K562 (cell line): ENCODE measurements around the gene RBM20. TPM values are rescaled to one million over a fixed set of nuclear protein-coding genes. Genes with fewer than 3 reads are reported as not detected.

Experiments
- ATAC-seq: fragments of 200-7000 bp; cut with Tn5 transposase; 3 replicates; pipeline ENCODE4 v1.9.1; 2020; ENCODE audit warnings: moderate library complexity
- BruUV-seq: library from RNA; stranded (reverse); fragments of 400-500 nt; replicated peaks from 2 replicates; lab custom pipeline; 2021; lab: Mats Ljungman, UMichigan
- CTCF ChIA-PET: fragments of 300-600 bp; formaldehyde crosslinking; extraction: SDS; loops from one replicate; lab custom pipeline; 2021; ENCODE audit warnings: low intra/inter-chr PET ratio; lab: Yijun Ruan, JAX
- POLR2A ChIA-PET: fragments of 300-600, 350-650 bp; sonication (Branson Sonifier 250); formaldehyde crosslinking; extraction: SDS; loops from one replicate; lab custom pipeline; 2021; ENCODE audit warnings: antibody characterized with exemption, inconsistent platforms; lab: Yijun Ruan, JAX
- DNase-seq, 4 experiments: peaks; one replicate each; pipeline versions ENCODE4 v3.0.0 to v3.0.0-alpha.2; 2011 to 2018; ENCODE audit warnings: low spot score in 3 of 4, mixed read lengths in 3 of 4; ENCODE audit errors: extremely low read depth in 1 of 4
- FAIRE-seq: peaks from 2 replicates; lab custom pipeline; 2011; peaks lifted over from hg19 to GRCh38; lab: Jason Lieb, UNC
- H2AFZ ChIP-seq: 2 replicates; pipeline ENCODE4 v1.6.0; 2011; ENCODE audit warnings: low read depth, low read length, control low read depth, inconsistent platforms
- H3K27ac ChIP-seq: fragments of 200-600 bp; 3 replicates; pipeline ENCODE4 v1.8.0; 2011; ENCODE audit warnings: low read depth, mild to moderate bottlenecking, control low read depth, inconsistent platforms, low read length, moderate library complexity, mixed read lengths; ENCODE audit errors: extremely low read depth
- H3K27me3 ChIP-seq, 2 experiments: fragments of 300-600 bp in 1 of 2; 2 replicates in 1 of 2; 3 replicates in 1 of 2; pipeline versions ENCODE4 v1.6.0 to v1.8.0; 2011; ENCODE audit warnings: inconsistent platforms in 2 of 2, low read length in 2 of 2, mild to moderate bottlenecking in 1 of 2, mixed read lengths in 1 of 2, moderate library complexity in 1 of 2; ENCODE audit not compliant: control insufficient read depth in 2 of 2, insufficient read depth in 2 of 2
- H3K36me3 ChIP-seq: fragments of 300-600 bp; 3 replicates; pipeline ENCODE4 v1.8.0; 2011; ENCODE audit warnings: mild to moderate bottlenecking, low read length, inconsistent platforms; ENCODE audit not compliant: control insufficient read depth, insufficient read depth
- H3K4me1 ChIP-seq, 2 experiments: fragments of 200-600 bp in 1 of 2; replicated peaks in 1 of 2; 2 replicates in 1 of 2; 3 replicates in 1 of 2; pipeline versions ENCODE4 v1.5.1 to v1.8.0; 2011; ENCODE audit warnings: inconsistent platforms in 2 of 2, low read length in 2 of 2, mild to moderate bottlenecking in 1 of 2, mixed read lengths in 1 of 2, moderate library complexity in 1 of 2; ENCODE audit not compliant: control insufficient read depth in 2 of 2, insufficient read depth in 2 of 2
- H3K4me2 ChIP-seq: 2 replicates; pipeline ENCODE4 v1.6.1; 2011; ENCODE audit warnings: low read length, control low read depth, inconsistent platforms, mixed read lengths; ENCODE audit not compliant: insufficient read depth
- H3K4me3 ChIP-seq: fragments of 200-600 bp; sonication (generic), shearing (Covaris generic); 2 replicates; pipeline ENCODE4 v1.5.1; 2016; ENCODE audit warnings: control low read depth, inconsistent platforms
- H3K79me2 ChIP-seq: fragments of 200-600 bp; 3 replicates; pipeline ENCODE4 v1.8.0; 2011; ENCODE audit warnings: low read length, inconsistent platforms; ENCODE audit not compliant: control insufficient read depth, insufficient read depth
- H3K9ac ChIP-seq, 2 experiments: 2 replicates each; pipeline versions ENCODE4 v1.6.0 to v1.6.1; 2011; ENCODE audit warnings: low read depth in 2 of 2, low read length in 2 of 2, control low read depth in 1 of 2, inconsistent platforms in 1 of 2, mild to moderate bottlenecking in 1 of 2, mixed read lengths in 1 of 2; ENCODE audit not compliant: insufficient read depth in 1 of 2
- H3K9me1 ChIP-seq: one replicate; pipeline ENCODE4 v1.6.0; 2011; ENCODE audit warnings: inconsistent platforms, mild to moderate bottlenecking, low read length, moderate library complexity; ENCODE audit not compliant: control insufficient read depth, insufficient read depth
- H3K9me3 ChIP-seq: replicated peaks from 2 replicates; pipeline ENCODE4 v1.5.1; 2011; ENCODE audit warnings: low read depth, low read length, inconsistent platforms; ENCODE audit not compliant: control insufficient read depth, insufficient read depth
- H4K20me1 ChIP-seq: replicated peaks from 2 replicates; pipeline ENCODE4 v1.6.1; 2011; ENCODE audit warnings: low read length, inconsistent platforms, mixed read lengths; ENCODE audit not compliant: control insufficient read depth, insufficient read depth
- E2F6 ChIP-seq, 2 experiments: IDR thresholded peaks; 2 replicates each; pipeline ENCODE4 v1.6.1; 2011; ENCODE audit warnings: borderline replicate concordance in 1 of 2, control low read depth in 1 of 2, low read depth in 1 of 2, low read length in 1 of 2, mild to moderate bottlenecking in 1 of 2, mixed read lengths in 1 of 2, moderate library complexity in 1 of 2; ENCODE audit not compliant: insufficient read depth in 1 of 2, insufficient read length in 1 of 2, poor library complexity in 1 of 2, severe bottlenecking in 1 of 2; ENCODE audit errors: extremely low read depth in 1 of 2
- EP400 ChIP-seq: fragments of 450-650 bp; IDR thresholded peaks from 2 replicates; pipeline ENCODE4 v1.6.1; 2017; ENCODE audit warnings: antibody characterized with exemption, mild to moderate bottlenecking, moderate library complexity
- HDAC8 ChIP-seq: fragments of 450-650 bp; IDR thresholded peaks from 2 replicates; pipeline ENCODE4 v1.6.1; 2016; ENCODE audit warnings: mild to moderate bottlenecking, missing genetic modification characterization, moderate library complexity, missing compliant biosample characterization
- HEY1 ChIP-seq: fragments of 250-450 bp; sonication (Bioruptor Pico); IDR thresholded peaks from 2 replicates; pipeline ENCODE4 v1.5.0; 2020; ENCODE audit warnings: mild to moderate bottlenecking, moderate library complexity, borderline replicate concordance
- LARP7 ChIP-seq: fragments of 450-650 bp; IDR thresholded peaks from 2 replicates; pipeline ENCODE4 v1.6.1; 2016
- PHTF2 ChIP-seq: fragments of 250-450 bp; sonication (Bioruptor Pico); IDR thresholded peaks from 2 replicates; pipeline ENCODE4 v1.5.0; 2021; ENCODE audit warnings: mild to moderate bottlenecking
- SIN3A ChIP-seq, 2 experiments: fragments of 150-350 bp in 1 of 2; IDR thresholded peaks; 2 replicates each; pipeline ENCODE4 v1.6.1; 2011 to 2016; ENCODE audit warnings: borderline replicate concordance in 2 of 2, low read depth in 2 of 2, low read length in 2 of 2, mild to moderate bottlenecking in 2 of 2, moderate library complexity in 2 of 2; ENCODE audit not compliant: control insufficient read depth in 1 of 2
- SNRNP70 ChIP-seq: fragments of 200-400 bp; formaldehyde crosslinking; optimal IDR thresholded peaks from 2 replicates; pipeline ENCODE3; 2017; ENCODE audit warnings: low read depth, low read length
- XRCC4 ChIP-seq: IDR thresholded peaks from one replicate; pipeline ENCODE4 v1.6.1; 2011; ENCODE audit not compliant: insufficient read depth, insufficient read length; ENCODE audit errors: extremely low read depth
- ZNF274 ChIP-seq: IDR thresholded peaks from 2 replicates; pipeline ENCODE4 v1.6.1; 2011; ENCODE audit warnings: low read depth, mild to moderate bottlenecking, low read length, moderate library complexity, borderline replicate concordance
- WGBS: fragments of 100-300 bp; shearing (Covaris generic); methylation state at CpG from one replicate; pipeline ENCODE4 v1.1.6; 2016; ENCODE audit warnings: low coverage, mixed read lengths; ENCODE audit not compliant: insufficient coverage; ENCODE audit errors: missing lambda C conversion rate; 5-methylcytosine and 5-hydroxymethylcytosine counted together
- in situ Hi-C: fragments of 300-500 bp; cut with MboI; formaldehyde crosslinking; loops from 4 replicates; pipeline ENCODE4 v1.15.0; 2018; ENCODE audit warnings: inconsistent platforms, mixed read lengths
- intact Hi-C: fragments of 100-400 bp; cut with micrococcal nuclease; formaldehyde crosslinking; loops from 2 replicates; pipeline ENCODE4 v1.14.2; 2022
- polyA plus RNA-seq, 8 experiments: library from polyadenylated mRNA; depleted of rRNA in 4 of 8; stranded (reverse) in 5 of 8; unstranded in 3 of 8; fragments of >200 nt; fragmentation: Nextera tagmentation in 2 of 8; fragmentation: Illumina TruSeq in 1 of 8; extraction: Ambion mirVana in 2 of 8; extraction: Trizol in 1 of 8; gene quantifications; 2 replicates each; pipeline versions ENCODE4 v1.2.1 to v1.2.3, GENCODE V29; 2011 to 2014; ENCODE audit warnings: inconsistent platforms in 1 of 8, missing spikeins in 1 of 8
- total RNA-seq, 7 experiments: library from RNA; depleted of rRNA in 6 of 7; stranded (reverse); fragments of >200 nt in 6 of 7; fragmentation: Illumina TruSeq in 2 of 7; extraction: Trizol in 2 of 7; gene quantifications; 2 replicates each; pipeline versions ENCODE4 v1.2.1 to v1.2.3, GENCODE V29; 2011 to 2021; ENCODE audit warnings: low replicate concordance in 1 of 7
- TF ChIP-seq, protein P1 (sequence below): fragments of 450-650 bp; formaldehyde crosslinking; IDR thresholded peaks from 2 replicates; pipeline ENCODE4 v1.4.0; 2022; ENCODE audit warnings: mild to moderate bottlenecking, moderate library complexity

RBM20 gene
- total and polyA plus RNA-seq, 9 of the 15 experiments (the other 6 are each of a cell fraction or from before 2014, with no cell fraction given) = 0.63 to 5.7 (median 3.2) TPM

GRCh38 chr10:110723224-110723891, 79.2 kb downstream of the RBM20 start:
- in situ Hi-C loops = no loop called here
- ChIA-PET CTCF (no interaction called here), POLR2A (interaction anchor here (0.6 kb wide), 1 partner anchor 128 kb away, joined by 3 read pairs; no protein-coding TSS in a partner anchor)
- ATAC-seq (no peak), FAIRE-seq (no peak), DNase-seq (no peak)
- intact Hi-C loops = no loop called here
- 42% methylated on average over 4 of the region's 4 CpGs for WGBS
- Histone ChIP-seq H3K27me3 (no peaks in the 10 kb centered on the region), H4K20me1 (peaks cover 10% of the 10 kb centered on the region), H3K9me3 (no peaks in the 10 kb centered on the region), H3K9ac (no peak overlapping the region), H3K4me3 (no peak overlapping the region), H3K36me3 (no peaks in the 10 kb centered on the region), H3K9me1 (no peaks in the 10 kb centered on the region), H3K4me1 (peaks cover 0 to 3% of the 10 kb centered on the region in 2 experiments; a peak in 1 of 5 replicates), H2AFZ (no peak overlapping the region), H3K27ac (no peak overlapping the region), H3K4me2 (no peak overlapping the region), H3K79me2 (no peaks in the 10 kb centered on the region)
- TF ChIP-seq, protein P1, sequence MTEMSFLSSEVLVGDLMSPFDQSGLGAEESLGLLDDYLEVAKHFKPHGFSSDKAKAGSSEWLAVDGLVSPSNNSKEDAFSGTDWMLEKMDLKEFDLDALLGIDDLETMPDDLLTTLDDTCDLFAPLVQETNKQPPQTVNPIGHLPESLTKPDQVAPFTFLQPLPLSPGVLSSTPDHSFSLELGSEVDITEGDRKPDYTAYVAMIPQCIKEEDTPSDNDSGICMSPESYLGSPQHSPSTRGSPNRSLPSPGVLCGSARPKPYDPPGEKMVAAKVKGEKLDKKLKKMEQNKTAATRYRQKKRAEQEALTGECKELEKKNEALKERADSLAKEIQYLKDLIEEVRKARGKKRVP (CRISPR knock-in tag) = no peak
- BruUV-seq = no TSS peak

DNA sequence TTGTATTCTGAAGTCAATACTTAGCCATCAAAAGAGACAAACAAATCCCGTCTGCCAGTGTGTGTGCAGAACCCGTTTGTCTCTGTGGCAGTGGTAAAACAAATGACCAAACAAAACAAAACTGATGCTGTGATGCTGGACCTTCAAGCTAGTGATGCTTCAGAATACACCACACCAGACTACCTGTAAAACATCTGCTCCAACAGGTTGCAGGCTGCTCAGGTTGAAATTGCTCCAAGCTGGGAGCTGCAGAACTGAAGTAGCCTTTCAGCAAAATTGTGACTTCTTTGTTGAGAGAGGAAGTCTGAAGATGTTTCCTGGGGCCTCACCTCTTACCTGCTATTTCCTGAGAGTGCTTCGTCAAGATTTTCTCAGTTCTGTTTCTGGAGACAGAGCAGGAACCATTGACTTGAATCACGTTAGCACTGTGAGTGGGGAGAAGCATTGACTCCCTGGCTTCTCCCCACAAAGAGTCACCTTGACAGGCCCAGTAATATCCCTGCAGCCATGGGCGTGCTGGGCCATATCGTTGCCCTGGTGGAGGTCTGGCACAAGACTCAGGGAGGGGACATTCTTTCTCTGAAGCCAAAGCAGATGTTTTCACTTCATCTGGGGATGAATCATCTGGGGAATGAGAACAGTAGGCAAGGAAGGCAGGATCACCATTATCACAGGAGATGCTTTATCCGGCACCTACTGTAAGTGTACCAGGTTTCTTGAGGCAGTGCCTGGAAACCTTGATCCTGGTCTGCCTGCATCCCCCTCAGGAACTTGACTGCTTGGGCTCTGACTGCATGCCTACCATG, 80.2 kb downstream of the RBM20 start:
- DNase-seq (no peak), ATAC-seq (no peak), FAIRE-seq (no peak)
- H3K9me1 ChIP-seq = no peaks in the 10 kb centered on the region
- no TSS peak for BruUV-seq
- intact Hi-C loops = no loop called here
- WGBS = 48% methylated on average over 6 of the region's 7 CpGs
- no peak overlapping the region for H3K27ac ChIP-seq
- POLR2A ChIA-PET = no interaction called here
- no peak overlapping the region for H3K4me3 ChIP-seq
- H3K36me3 ChIP-seq = no peaks in the 10 kb centered on the region
- in situ Hi-C loops = no loop called here
- H3K4me2 ChIP-seq = no peak overlapping the region
- H3K79me2 ChIP-seq = no peaks in the 10 kb centered on the region
- H3K27me3 ChIP-seq = no peaks in the 10 kb centered on the region
- CTCF ChIA-PET = no interaction called here
- H2AFZ ChIP-seq = no peak overlapping the region
- H3K9ac ChIP-seq = no peak overlapping the region
- H4K20me1 ChIP-seq = peaks cover 10% of the 10 kb centered on the region
- H3K4me1 ChIP-seq = peaks cover 0 to 3% of the 10 kb centered on the region in 2 experiments; a peak in 1 of 5 replicates
- no peaks in the 10 kb centered on the region for H3K9me3 ChIP-seq
- no peak for TF ChIP-seq LARP7
- TF ChIP-seq E2F6 (IDR thresholded peaks at IDR 0.05; ENCODE audit: borderline replicate concordance in 1 of 2, extremely low read depth in 1 of 2, insufficient read depth in 1 of 2, insufficient read length in 1 of 2, low read depth in 1 of 2, low read length in 1 of 2, poor library complexity in 1 of 2, severe bottlenecking in 1 of 2) = no peak
- no peak for TF ChIP-seq PHTF2 (CRISPR knock-in tag)
- no peak for TF ChIP-seq SIN3A (IDR thresholded peaks at IDR 0.05; ENCODE audit: borderline replicate concordance in 2 of 2, control insufficient read depth in 1 of 2, low read depth in 2 of 2, low read length in 2 of 2)
- TF ChIP-seq SNRNP70 = no peak
- no peak for TF ChIP-seq EP400
- TF ChIP-seq ZNF274 = no peak
- no peak for TF ChIP-seq HEY1 (CRISPR knock-in tag)
- no peak for TF ChIP-seq XRCC4
- TF ChIP-seq HDAC8 (tag) = no peak
